ENCODE results near the gene HES7.

Gene HES7

DNA sequence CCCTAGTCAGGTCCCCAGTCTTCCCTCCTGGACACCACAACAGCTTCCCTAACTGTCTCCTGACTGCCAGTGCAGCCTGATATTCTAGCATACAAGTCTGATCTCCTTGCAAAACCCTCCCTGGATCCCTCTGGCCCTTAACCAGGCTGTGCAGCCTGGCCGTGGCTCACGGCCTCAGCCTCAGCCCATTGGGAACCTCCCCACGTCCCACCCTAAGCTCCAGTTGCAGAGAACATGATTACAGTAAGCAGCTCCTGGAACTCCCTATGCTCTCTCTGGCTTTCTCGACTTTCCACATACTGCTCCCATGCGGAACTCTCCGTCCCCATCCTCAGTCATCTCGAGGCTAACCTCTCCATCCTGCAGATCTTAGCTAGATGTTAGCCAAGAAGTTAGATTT, 49.4 kb downstream of the HES7 start:
- no peak for DNase-seq (ENCODE audit: low read depth in 1 of 2, low spot score in 1 of 2)

DNA sequence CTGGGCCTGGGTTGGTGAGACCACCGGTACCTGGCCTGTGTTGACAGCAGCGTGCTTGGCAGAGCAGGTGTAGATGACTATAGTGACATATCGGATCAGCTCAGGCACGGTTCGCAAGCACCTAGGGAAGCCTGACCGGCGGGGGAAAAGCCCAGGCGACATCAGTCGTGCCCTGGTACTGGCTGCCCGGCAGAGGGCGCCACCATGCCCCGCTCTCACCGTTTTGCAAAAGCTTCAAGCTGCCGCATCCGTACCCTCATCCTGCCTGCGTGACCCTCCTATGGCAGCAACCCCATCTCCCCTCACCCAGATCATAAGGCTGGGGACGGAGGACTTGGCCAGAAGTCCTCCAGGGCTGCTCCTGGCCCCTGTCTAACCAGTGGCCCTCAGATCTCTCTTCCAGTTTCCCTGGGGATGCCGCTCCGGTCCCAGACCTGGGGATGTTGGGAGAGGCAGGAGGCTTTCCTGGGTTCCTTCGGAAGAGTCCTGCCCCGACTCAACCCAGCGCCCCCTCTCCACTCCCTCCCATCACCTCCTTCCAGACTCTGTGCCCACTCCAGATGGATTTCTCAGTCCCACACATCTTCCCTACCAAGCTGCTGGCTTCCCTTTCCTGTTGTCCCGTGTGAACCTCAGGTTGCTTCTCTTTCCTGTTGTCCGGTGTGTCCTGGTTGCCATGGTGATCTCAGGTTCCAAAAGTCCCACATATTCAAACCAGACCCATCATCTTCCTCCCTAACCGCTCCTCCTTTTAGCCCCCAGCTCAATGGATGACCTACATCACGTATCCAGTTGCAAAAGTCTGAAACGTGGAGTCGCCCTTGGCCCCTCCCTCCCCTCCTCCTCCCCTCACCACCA, 50.0 kb downstream of the HES7 start:
- DNase-seq (ENCODE audit: low read depth in 1 of 2, low spot score in 1 of 2): peak; percentile 77 to 82

DNA sequence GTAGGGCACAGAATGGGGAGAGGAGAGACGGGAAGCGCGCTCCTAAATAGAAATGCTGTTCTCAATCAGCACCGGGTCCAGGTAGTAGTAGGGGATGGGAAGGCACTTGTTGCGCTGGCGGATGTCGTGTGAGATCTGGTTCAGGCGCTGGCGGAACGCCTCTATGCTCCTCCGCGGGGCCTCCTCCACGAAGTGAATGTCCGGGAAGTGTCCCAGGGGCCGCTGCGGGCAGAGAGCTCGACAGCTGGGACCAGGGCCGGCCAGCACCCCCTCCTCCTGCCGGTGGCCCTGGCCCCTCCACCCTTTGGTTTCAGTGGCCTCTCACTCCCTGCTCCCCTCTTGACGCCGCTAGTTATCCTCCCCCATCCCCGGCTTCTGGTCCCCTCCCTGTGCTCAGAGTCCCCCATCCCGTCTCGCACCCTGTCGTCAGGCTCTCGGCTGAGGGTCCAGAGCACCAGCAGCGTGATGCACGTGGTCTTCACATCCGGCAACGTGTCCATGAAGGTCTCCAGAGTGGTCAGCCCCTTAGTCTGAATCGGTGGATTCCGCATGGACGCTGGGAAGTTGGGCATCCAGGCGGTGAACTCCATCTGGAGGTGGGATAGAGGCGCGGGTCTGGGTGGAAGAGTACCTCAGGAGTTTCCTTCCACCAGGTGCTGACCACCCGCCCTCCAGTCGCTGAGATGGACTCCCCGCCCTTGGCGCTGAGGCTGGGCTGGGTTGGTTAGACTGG, 51.0 kb downstream of the HES7 start:
- DNase-seq (ENCODE audit: low read depth in 1 of 2, low spot score in 1 of 2): peak in 1 of 2 donors; percentile 8

DNA sequence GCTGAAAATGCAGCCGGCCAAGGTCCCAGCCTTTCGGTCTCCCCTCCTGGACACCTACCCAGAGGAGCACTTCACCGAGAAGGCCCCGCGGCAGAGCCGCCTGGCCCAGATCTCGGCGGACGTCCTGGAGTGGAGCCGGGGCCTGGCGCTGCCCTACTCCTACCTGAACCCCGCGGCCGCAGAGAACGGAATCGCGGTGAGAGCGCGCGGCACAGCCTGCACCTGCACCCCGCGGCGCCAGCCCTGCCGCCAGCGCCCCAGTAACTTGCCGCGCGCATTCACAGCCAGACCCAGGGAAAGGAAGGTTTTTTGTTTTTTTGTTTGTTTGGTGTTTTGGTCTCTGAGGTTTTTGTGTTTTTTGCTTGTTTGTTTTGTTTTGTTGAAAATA, 51.6 kb downstream of the HES7 start:
- DNase-seq (ENCODE audit: low read depth in 1 of 2, low spot score in 1 of 2): no peak

- no peak for DNase-seq (ENCODE audit: low read depth in 1 of 2, low spot score in 1 of 2)
These were observed 52.4 kb downstream of the HES7 start for GRCh38 chr17:8071496-8071895.
